IMR-90 (cell line): ENCODE results near the gene AGBL5. TPM values are rescaled to one million over a fixed set of nuclear protein-coding genes. Genes with fewer than 3 reads are reported as not detected.

Experiments
- ATAC-seq: fragments of 200-7000 bp; cut with Tn5 transposase; 2 replicates; pipeline ENCODE4 v1.9.1; 2020; ENCODE audit warnings: low read depth, mild to moderate bottlenecking, moderate library complexity
- BruUV-seq: library from RNA; stranded (reverse); fragments of 400-500 nt; replicated peaks from 2 replicates; lab custom pipeline; 2021; lab: Mats Ljungman, UMichigan
- CTCF ChIA-PET: fragments of 300-600 bp; formaldehyde crosslinking; extraction: SDS; loops from one replicate; lab custom pipeline; 2021; ENCODE audit warnings: antibody characterized with exemption; lab: Yijun Ruan, JAX
- POLR2A ChIA-PET: fragments of 300-600 bp; sonication (Branson Sonifier 250); formaldehyde crosslinking; loops from one replicate; lab custom pipeline; 2022; ENCODE audit warnings: antibody characterized with exemption; ENCODE audit not compliant: unreplicated experiment; lab: Charles Lee
- DNase-seq: peaks from one replicate; pipeline ENCODE4 v3.0.0; 2013
- H2AFZ ChIP-seq: replicated peaks from 2 replicates; pipeline ENCODE3; 2013; ENCODE audit warnings: low read length, mild to moderate bottlenecking; ENCODE audit not compliant: poor library complexity
- H2AK5ac ChIP-seq: 2 replicates; pipeline ENCODE4 v1.6.1; 2013; ENCODE audit warnings: low read depth, low read length, inconsistent platforms
- H2AK9ac ChIP-seq: replicated peaks from 2 replicates; pipeline ENCODE3; 2013; ENCODE audit warnings: mild to moderate bottlenecking, low read depth, low read length, moderate library complexity; ENCODE audit not compliant: poor library complexity
- H2BK120ac ChIP-seq: 2 replicates; pipeline ENCODE4 v1.6.1; 2013; ENCODE audit warnings: low read depth, low read length, inconsistent platforms
- H2BK15ac ChIP-seq: 3 replicates; pipeline ENCODE4 v1.6.1; 2013; ENCODE audit warnings: low read depth, low read length, inconsistent platforms
- H2BK20ac ChIP-seq: 2 replicates; pipeline ENCODE4 v1.6.1; 2013; ENCODE audit warnings: low read depth, mild to moderate bottlenecking, inconsistent platforms, low read length, moderate library complexity
- H2BK5ac ChIP-seq: 2 replicates; pipeline ENCODE4 v1.6.1; 2013; ENCODE audit warnings: mild to moderate bottlenecking, low read depth, low read length, inconsistent platforms; ENCODE audit not compliant: poor library complexity, severe bottlenecking
- H3K14ac ChIP-seq: replicated peaks from 2 replicates; pipeline ENCODE4 v1.6.1; 2013; ENCODE audit warnings: low read depth, low read length, inconsistent platforms
- H3K18ac ChIP-seq: 2 replicates; pipeline ENCODE4 v1.6.1; 2013; ENCODE audit warnings: low read depth, low read length, control low read depth
- H3K23ac ChIP-seq: 2 replicates; pipeline ENCODE4 v1.6.1; 2013; ENCODE audit warnings: low read depth, low read length, inconsistent platforms
- H3K27ac ChIP-seq: 2 replicates; pipeline ENCODE4 v1.5.1; 2013; ENCODE audit warnings: mild to moderate bottlenecking, control low read depth, low read length; ENCODE audit not compliant: insufficient read depth
- H3K27me3 ChIP-seq: 2 replicates; pipeline ENCODE4 v1.6.1; 2013; ENCODE audit warnings: low read length; ENCODE audit not compliant: control insufficient read depth, insufficient read depth
- H3K36me3 ChIP-seq: 2 replicates; pipeline ENCODE4 v1.6.1; 2013; ENCODE audit warnings: low read length, mixed read lengths; ENCODE audit not compliant: control insufficient read depth, insufficient read depth
- H3K4ac ChIP-seq: 2 replicates; pipeline ENCODE4 v1.6.1; 2013; ENCODE audit warnings: low read depth, low read length, inconsistent platforms
- H3K4me1 ChIP-seq: 2 replicates; pipeline ENCODE4 v1.6.1; 2013; ENCODE audit warnings: low read length, mixed read lengths; ENCODE audit not compliant: control insufficient read depth, insufficient read depth
- H3K4me2 ChIP-seq: 2 replicates; pipeline ENCODE4 v1.6.1; 2013; ENCODE audit warnings: low read depth, mild to moderate bottlenecking, control low read depth, low read length, moderate library complexity
- H3K4me3 ChIP-seq: 2 replicates; pipeline ENCODE4 v1.5.1; 2013; ENCODE audit warnings: low read depth, mild to moderate bottlenecking, control low read depth, low read length, moderate library complexity; ENCODE audit not compliant: insufficient read depth
- H3K56ac ChIP-seq: 2 replicates; pipeline ENCODE4 v1.6.1; 2013; ENCODE audit warnings: low read length, inconsistent platforms; ENCODE audit not compliant: insufficient read depth; ENCODE audit errors: extremely low read depth
- H3K79me1 ChIP-seq, 2 experiments: 2 replicates each; pipeline ENCODE4 v1.6.1; 2013; ENCODE audit warnings: low read length in 2 of 2, inconsistent platforms in 1 of 2, low read depth in 1 of 2
- H3K9ac ChIP-seq: 2 replicates; pipeline ENCODE4 v1.6.1; 2013; ENCODE audit warnings: low read depth, low read length, control low read depth
- H3K9me1 ChIP-seq: 2 replicates; pipeline ENCODE4 v1.6.1; 2013; ENCODE audit warnings: low read length, inconsistent platforms; ENCODE audit not compliant: insufficient read depth
- H3K9me3 ChIP-seq: 2 replicates; pipeline ENCODE4 v1.6.1; 2013; ENCODE audit warnings: low read length; ENCODE audit not compliant: control insufficient read depth, insufficient read depth
- H4K20me1 ChIP-seq: 2 replicates; pipeline ENCODE4 v1.6.1; 2013; ENCODE audit warnings: low read length, inconsistent platforms; ENCODE audit not compliant: insufficient read depth
- H4K5ac ChIP-seq: 2 replicates; pipeline ENCODE4 v1.6.1; 2013; ENCODE audit warnings: mild to moderate bottlenecking, low read depth, low read length, control low read depth
- H4K8ac ChIP-seq, 2 experiments: 2 replicates each; pipeline ENCODE4 v1.6.1; 2013; ENCODE audit warnings: low read depth in 2 of 2, low read length in 2 of 2, control low read depth in 1 of 2, inconsistent platforms in 1 of 2
- H4K91ac ChIP-seq: 2 replicates; pipeline ENCODE4 v1.6.1; 2013; ENCODE audit warnings: low read depth, low read length, inconsistent platforms; ENCODE audit not compliant: insufficient read depth
- FOS ChIP-seq: fragments of 150-350 bp; IDR thresholded peaks from 2 replicates; pipeline ENCODE4 v1.6.1; 2016; ENCODE audit warnings: low read depth, low read length
- MAZ ChIP-seq: IDR thresholded peaks from 2 replicates; pipeline ENCODE4 v1.6.1; 2012; ENCODE audit warnings: low read depth, mild to moderate bottlenecking, low read length, improper control_type of control experiment, moderate library complexity, borderline replicate concordance
- MXI1 ChIP-seq: IDR thresholded peaks from 2 replicates; pipeline ENCODE4 v1.6.1; 2012; ENCODE audit warnings: low read depth, mild to moderate bottlenecking, low read length, moderate library complexity, borderline replicate concordance
- NFE2L2 ChIP-seq: fragments of 150-350 bp; IDR thresholded peaks from 2 replicates; pipeline ENCODE4 v1.6.1; 2016; ENCODE audit warnings: low read depth, mild to moderate bottlenecking, low read length
- RCOR1 ChIP-seq: IDR thresholded peaks from 2 replicates; pipeline ENCODE4 v1.6.1; 2012; ENCODE audit warnings: mild to moderate bottlenecking, low read length, improper control_type of control experiment; ENCODE audit not compliant: insufficient replicate concordance
- SMC3 ChIP-seq: fragments of 150-350 bp; IDR thresholded peaks from 2 replicates; pipeline ENCODE4 v1.6.1; 2016; ENCODE audit warnings: low read depth, mild to moderate bottlenecking, antibody characterized with exemption, low read length, moderate library complexity
- WGBS, 2 experiments: methylation state at CpG; one replicate each; pipeline versions ENCODE4 v1.1.5 to v1.1.7; 2013; ENCODE audit warnings: missing lambda C conversion rate in 2 of 2; ENCODE audit not compliant: insufficient read length in 1 of 2; ENCODE audit errors: extremely low coverage in 2 of 2; 5-methylcytosine and 5-hydroxymethylcytosine counted together
- dilution Hi-C: fragments of 300-500 bp; cut with HindIII; formaldehyde crosslinking; loops from one replicate; pipeline ENCODE4 v1.14.3; 2018; ENCODE audit warnings: low sequenced_read_pairs; ENCODE audit not compliant: unreplicated experiment
- in situ Hi-C: fragments of 300-500 bp; cut with MboI; formaldehyde crosslinking; loops from 3 replicates; pipeline ENCODE4 v1.14.3; 2019; ENCODE audit warnings: low sequenced_read_pairs, inconsistent platforms, mixed read lengths
- intact Hi-C: fragments of 100-400 bp; cut with micrococcal nuclease; formaldehyde crosslinking; loops from 2 replicates; pipeline ENCODE4 v1.10.0; 2022
- polyA plus RNA-seq, 3 experiments: library from polyadenylated mRNA; depleted of rRNA; stranded (reverse); fragments of >200 nt; gene quantifications; 2 replicates each; pipeline ENCODE4 v1.2.3, GENCODE V29; 2012; ENCODE audit warnings: low replicate concordance in 1 of 3
- total RNA-seq: library from RNA; depleted of rRNA; stranded (reverse); fragments of >200 nt; gene quantifications from 2 replicates; pipeline ENCODE4 v1.2.3, GENCODE V29; 2012
- TF ChIP-seq, protein P1 (sequence below): fragments of 150-350 bp; IDR thresholded peaks from 2 replicates; pipeline ENCODE4 v1.6.1; 2017; ENCODE audit warnings: mild to moderate bottlenecking, antibody characterized with exemption, low read length, low read depth

AGBL5 gene
- total and polyA plus RNA-seq, 2 of the 4 experiments (the other 2 are of a cell fraction): 19.0 to 26.2 TPM

DNA sequence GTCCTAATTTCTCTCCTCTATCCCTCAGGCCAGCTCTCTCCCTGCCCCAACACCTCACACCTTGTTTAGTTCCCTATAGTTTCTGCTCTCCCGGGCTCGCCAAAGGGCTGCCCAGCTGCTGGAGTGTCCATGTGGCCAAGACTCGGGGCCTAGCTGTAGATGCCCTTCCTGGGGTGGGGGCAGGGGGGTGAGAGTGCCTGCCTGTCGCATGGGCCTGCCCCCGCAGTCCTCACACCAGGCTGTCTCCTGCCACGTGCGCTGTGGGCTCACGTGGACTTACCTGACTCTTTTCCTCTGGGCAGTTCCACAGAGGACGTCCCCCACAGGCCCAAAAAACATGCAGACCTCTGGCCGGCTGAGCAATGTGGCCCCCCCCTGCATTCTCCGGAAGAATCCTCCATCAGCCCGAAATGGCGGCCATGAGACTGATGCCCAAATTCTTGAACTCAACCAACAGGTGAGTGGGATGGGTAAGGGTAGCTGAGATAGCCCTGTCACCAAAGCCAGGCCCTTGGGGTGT lies 26.1 kb upstream of the AGBL5 start:
- H3K14ac ChIP-seq: no peak overlapping the region
- WGBS, 2 experiments: 95% methylated on average over 4 of the region's 13 CpGs; no CpG with 5 or more reads in 1 of the 2 experiments

More for the DNA sequence above, 26.1 kb upstream of the AGBL5 start:
- Histone ChIP-seq H2BK20ac (no peak overlapping the region), H3K56ac (no peak overlapping the region), H2AK9ac (no peak overlapping the region), H3K4me1 (peaks cover 10% of the 10 kb centered on the region; the same call in 1 of the 2 replicates), H3K9me3 (no peaks in the 10 kb centered on the region), H2BK5ac (no peak overlapping the region), H3K23ac (no peak overlapping the region), H2BK15ac (no peak overlapping the region), H3K27me3 (no peaks in the 10 kb centered on the region), H3K4me2 (no peak overlapping the region), H3K4ac (no peak overlapping the region), H3K9ac (no peak overlapping the region), H4K91ac (no peak overlapping the region), H4K5ac (no peak overlapping the region), H3K27ac (no peak overlapping the region), H3K79me1 (peaks cover 19 to 46% of the 10 kb centered on the region in 2 experiments), H2AFZ (no peak overlapping the region), H3K4me3 (no peak overlapping the region), H3K18ac (no peak overlapping the region), H2BK120ac (no peak overlapping the region), H4K8ac (no peak overlapping the region), H3K9me1 (peaks cover 13% of the 10 kb centered on the region), H3K36me3 (peaks cover 44% of the 10 kb centered on the region), H2AK5ac (no peak overlapping the region), H4K20me1 (peaks cover 18% of the 10 kb centered on the region; the same call in 1 of the 2 replicates)
- intact Hi-C loops: no loop called here
- ChIA-PET CTCF (interaction anchor here (0.8 kb wide), 1 partner anchor 9 kb away, joined by 3 read pairs; no protein-coding TSS in a partner anchor), POLR2A (no interaction called here)
- TF ChIP-seq SMC3 (no peak), FOS (no peak), NFE2L2 (no peak), RCOR1 (no peak), MAZ (no peak), MXI1 (no peak)
- TF ChIP-seq, protein P1, sequence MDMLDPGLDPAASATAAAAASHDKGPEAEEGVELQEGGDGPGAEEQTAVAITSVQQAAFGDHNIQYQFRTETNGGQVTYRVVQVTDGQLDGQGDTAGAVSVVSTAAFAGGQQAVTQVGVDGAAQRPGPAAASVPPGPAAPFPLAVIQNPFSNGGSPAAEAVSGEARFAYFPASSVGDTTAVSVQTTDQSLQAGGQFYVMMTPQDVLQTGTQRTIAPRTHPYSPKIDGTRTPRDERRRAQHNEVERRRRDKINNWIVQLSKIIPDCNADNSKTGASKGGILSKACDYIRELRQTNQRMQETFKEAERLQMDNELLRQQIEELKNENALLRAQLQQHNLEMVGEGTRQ: no peak
- dilution Hi-C loops: no loop called here
- no TSS peak for BruUV-seq
- DNase-seq: no peak
- in situ Hi-C loops: no loop called here
- ATAC-seq: no peak
